Hematopoietic multipotent progenitor cell treated with erythropoietin and hydrocortisone succinate and interleukin-3 and kit ligand, for 8 days (in vitro differentiated cells): ENCODE data around the gene SULT1A2.
A peak's percentile ranks its signal among the peaks of the same experiment; 100 is the strongest.

Experiments
- DNase-seq: peaks from one replicate; pipeline ENCODE4 v3.0.0-alpha.2; 2015

SULT1A2 gene

GRCh38 chr16:28589930-28590329 lies 6.9 kb downstream of the SULT1A2 start:
- no peak for DNase-seq

- no peak for DNase-seq
Observed at GRCh38 chr16:28589069-28589468, 7.8 kb downstream of the SULT1A2 start.

GRCh38 chr16:28587386-28587785 lies 9.5 kb downstream of the SULT1A2 start:
- no peak for DNase-seq

GRCh38 chr16:28586466-28586865 lies 10.4 kb downstream of the SULT1A2 start:
- DNase-seq = no peak

- no peak for DNase-seq
Observed at GRCh38 chr16:28585674-28586073, 11.2 kb downstream of the SULT1A2 start.

- DNase-seq = no peak
Observed at GRCh38 chr16:28580726-28581315, 16.0 kb downstream of the SULT1A2 start.

- DNase-seq = no peak
Observed at GRCh38 chr16:28575446-28576109, 21.3 kb downstream of the SULT1A2 start.

GRCh38 chr16:28574925-28575324 lies 21.9 kb downstream of the SULT1A2 start:
- DNase-seq = no peak

- no peak for DNase-seq
Observed at GRCh38 chr16:28573738-28574718, 22.8 kb downstream of the SULT1A2 start.

- no peak for DNase-seq
Observed at GRCh38 chr16:28572696-28573510, 23.9 kb downstream of the SULT1A2 start.

GRCh38 chr16:28569968-28570752 lies 26.7 kb downstream of the SULT1A2 start:
- DNase-seq = no peak

- no peak for DNase-seq
Observed at GRCh38 chr16:28569021-28569420, 27.8 kb downstream of the SULT1A2 start.

GRCh38 chr16:28567292-28567691 lies 29.6 kb downstream of the SULT1A2 start:
- no peak for DNase-seq

GRCh38 chr16:28566233-28566925 lies 30.5 kb downstream of the SULT1A2 start:
- DNase-seq = peak; percentile 31

- no peak for DNase-seq
Observed at GRCh38 chr16:28563218-28563617, 33.6 kb downstream of the SULT1A2 start.

- DNase-seq = no peak
Observed at GRCh38 chr16:28562199-28562598, 34.7 kb downstream of the SULT1A2 start.

GRCh38 chr16:28561557-28562187 lies 35.2 kb downstream of the SULT1A2 start:
- DNase-seq = no peak

- DNase-seq = no peak
Observed at GRCh38 chr16:28558456-28558855, 38.4 kb downstream of the SULT1A2 start.

- no peak for DNase-seq
Observed at GRCh38 chr16:28556914-28557320, 39.9 kb downstream of the SULT1A2 start.

GRCh38 chr16:28555561-28555960 lies 41.3 kb downstream of the SULT1A2 start:
- DNase-seq = no peak
